Stimulated activated CD8-positive, alpha-beta memory T cell treated with anti-CD3 and anti-CD28 coated beads, Interleukin-7, amount 100 ng/mL, for 1 hour (primary cell): ENCODE results near the gene CAPZA3.
"Not testable (repeated sequence)": the region's sequence is repeated elsewhere in the genome, so short reads cannot be mapped to it uniquely, and the experiment has no call there.

Source experiments
- DNase-seq, 2 donors: peaks; one replicate each; pipeline ENCODE4 v3.0.0-alpha.2; 2020; ENCODE audit warnings: low read depth in 2 of 2

CAPZA3 gene

DNA sequence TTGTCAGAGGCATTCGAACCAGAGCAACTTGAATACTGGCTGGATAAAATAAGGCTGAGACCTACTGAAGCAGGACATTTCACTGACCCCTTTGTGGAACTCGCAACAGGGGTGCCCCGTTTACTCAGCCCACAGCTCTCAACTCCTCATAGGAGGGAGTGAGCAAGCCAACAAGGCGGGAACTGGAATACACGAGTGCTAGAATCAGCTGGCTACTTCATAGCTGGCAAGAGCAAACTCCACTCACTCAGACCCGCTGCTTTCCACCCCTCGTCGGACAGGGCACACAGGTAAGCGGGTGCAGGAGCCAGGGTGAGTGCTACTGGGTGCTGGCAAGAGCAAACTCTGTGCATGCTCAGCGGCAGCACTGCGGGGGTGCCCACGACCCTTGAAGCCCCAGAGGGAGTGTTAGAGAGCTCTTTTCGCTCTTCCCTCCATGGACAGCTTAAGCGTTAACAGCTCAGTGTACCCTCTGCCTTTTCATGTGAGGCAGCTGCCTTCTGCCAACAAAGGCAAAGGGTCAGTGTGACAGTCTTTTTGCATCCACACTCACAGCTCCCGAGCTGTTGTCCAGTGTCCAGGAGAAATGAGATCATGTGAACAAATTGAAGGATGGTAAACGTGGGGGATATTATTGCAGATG is 15.7 kb downstream of the CAPZA3 start:
- DNase-seq = no peak

DNA sequence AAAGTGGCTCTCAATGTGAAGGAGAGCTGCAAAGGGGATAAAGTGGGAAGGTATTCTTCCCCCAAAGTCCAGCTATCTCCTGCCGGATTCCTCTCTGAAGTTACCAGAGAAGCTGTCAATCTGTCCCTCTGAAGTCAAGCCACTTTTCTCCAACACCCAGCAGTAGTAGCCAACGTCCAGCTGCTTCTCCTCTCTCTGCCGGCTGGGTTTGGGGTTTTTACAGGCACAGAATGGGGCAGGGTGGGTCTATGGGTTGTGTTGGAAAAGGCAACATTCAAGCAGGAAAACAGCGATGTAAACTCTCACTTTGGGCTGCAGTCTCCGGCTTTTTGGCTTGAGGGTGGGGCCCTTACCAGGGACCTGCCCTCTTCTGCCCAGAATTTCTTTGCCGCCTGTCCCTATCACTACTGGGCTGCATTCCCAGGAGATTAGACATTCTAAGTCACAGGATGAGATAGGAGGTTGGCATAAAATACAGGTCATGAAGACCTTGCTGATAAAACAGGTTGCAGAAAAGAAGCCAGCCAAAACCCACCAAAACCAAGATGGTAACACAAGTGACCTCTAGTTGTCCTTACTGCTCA is 16.3 kb downstream of the CAPZA3 start:
- no peak for DNase-seq

DNA sequence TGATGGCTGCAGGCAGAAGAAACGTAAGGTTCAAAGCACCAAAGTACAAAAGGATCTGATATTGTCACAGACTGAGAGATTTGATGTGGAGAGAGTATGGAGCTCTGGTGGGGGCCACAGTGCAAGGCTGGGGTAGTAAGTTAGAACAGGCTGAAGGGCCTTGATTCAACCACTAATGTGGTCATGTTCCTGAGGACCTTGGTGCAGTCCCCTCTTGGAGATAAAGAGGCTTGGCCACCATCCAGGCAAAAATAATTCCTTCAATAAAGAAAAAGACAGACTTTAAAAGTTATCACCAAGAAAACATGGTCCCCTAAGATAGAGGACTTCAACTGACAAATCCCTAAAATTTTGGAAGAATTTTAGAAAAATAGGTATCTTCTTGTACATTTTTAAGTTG is 17.4 kb downstream of the CAPZA3 start:
- DNase-seq = no peak

DNA sequence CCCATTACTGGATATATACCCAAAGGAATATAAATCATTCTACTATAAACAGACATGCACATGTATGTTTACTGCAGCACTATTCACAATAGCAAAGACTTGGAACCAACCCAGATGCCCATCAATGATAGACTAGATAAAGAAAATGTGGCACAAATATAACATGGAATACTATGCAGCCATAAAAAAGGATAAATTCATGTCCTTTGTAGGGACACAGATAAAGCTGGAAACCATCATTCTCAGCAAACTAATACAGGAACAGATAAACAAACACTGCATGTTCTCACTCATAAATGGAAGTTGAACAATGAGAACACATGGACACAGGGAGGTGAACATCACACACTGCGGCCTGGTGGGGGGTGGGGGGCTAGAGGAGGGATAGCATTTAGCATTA is 28.6 kb downstream of the CAPZA3 start:
- DNase-seq = not testable (repeated sequence)

DNA sequence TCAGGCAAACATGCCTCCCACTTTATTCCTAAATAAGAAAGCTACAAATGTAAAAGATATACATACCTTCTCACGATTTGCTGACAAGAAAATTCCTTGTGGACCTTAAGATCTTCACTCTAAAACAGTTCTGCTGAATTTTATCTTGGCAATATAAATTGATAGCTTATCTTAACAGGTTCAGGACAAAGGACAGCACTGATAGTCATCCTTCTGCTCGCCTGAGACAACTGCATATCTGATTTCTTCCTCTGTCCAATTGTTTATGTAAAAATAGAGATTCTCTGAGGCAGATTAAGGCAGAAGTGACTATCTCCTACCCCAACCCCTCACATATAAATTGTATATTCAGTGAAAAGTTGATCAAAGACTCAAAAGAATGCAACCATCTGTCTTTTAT is 44.9 kb downstream of the CAPZA3 start:
- no peak for DNase-seq

DNA sequence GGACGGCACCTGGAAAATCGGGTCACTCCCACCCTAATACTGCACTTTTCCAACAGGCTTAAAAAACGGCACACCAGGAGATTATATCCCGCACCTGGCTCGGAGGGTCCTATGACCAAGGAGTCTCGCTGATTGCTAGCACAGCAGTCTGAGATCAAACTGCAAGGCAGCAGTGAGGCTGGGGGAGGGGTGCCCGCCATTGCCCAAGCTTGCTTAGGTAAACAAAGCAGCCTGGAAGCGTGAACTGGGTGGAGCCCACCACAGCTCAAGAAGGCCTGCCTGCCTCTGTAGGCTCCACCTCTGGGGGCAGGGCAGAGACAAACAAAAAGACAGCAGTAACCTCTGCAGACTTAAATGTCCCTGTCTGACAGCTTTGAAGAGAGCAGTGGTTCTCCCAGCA is 47.5 kb downstream of the CAPZA3 start:
- not testable (repeated sequence) for DNase-seq
